Neutrophil (primary cell): ENCODE results near the gene GTF2H3.
"Not testable (repeated sequence)": the region's sequence is repeated elsewhere in the genome, so short reads cannot be mapped to it uniquely, and the experiment has no call there.

ENCODE experiments used
- H3K27ac ChIP-seq: fragments of 200-600 bp; sonication (generic); 2 replicates; pipeline ENCODE4 v1.5.1; 2016; ENCODE audit warnings: mild to moderate bottlenecking, moderate library complexity
- H3K27me3 ChIP-seq: fragments of 200-600 bp; sonication (generic); 2 replicates; pipeline ENCODE4 v1.6.0; 2016; ENCODE audit warnings: mild to moderate bottlenecking
- H3K36me3 ChIP-seq: fragments of 200-600 bp; sonication (generic); 2 replicates; pipeline ENCODE4 v1.5.1; 2017
- H3K4me1 ChIP-seq, 2 experiments: fragments of 200-600 bp in 1 of 2; sonication (generic) in 1 of 2; 1 replicate in 1 of 2; 2 replicates in 1 of 2; pipeline versions ENCODE4 v1.5.1 to v1.6.1; 2013 to 2016; ENCODE audit warnings: low read depth in 1 of 2, low read length in 1 of 2, mild to moderate bottlenecking in 1 of 2, moderate library complexity in 1 of 2; ENCODE audit not compliant: control insufficient read depth in 1 of 2, insufficient read depth in 1 of 2
- H3K4me3 ChIP-seq, 2 experiments: fragments of 200-600 bp in 1 of 2; sonication (generic) in 1 of 2; 1 replicate in 1 of 2; 2 replicates in 1 of 2; pipeline ENCODE4 v1.5.1; 2013 to 2016; ENCODE audit warnings: low read depth in 1 of 2, low read length in 1 of 2, mild to moderate bottlenecking in 1 of 2, moderate library complexity in 1 of 2
- H3K9me3 ChIP-seq: fragments of 200-600 bp; sonication (generic); 2 replicates; pipeline ENCODE4 v1.5.1; 2016
- CTCF ChIP-seq: fragments of 200-600 bp; sonication (generic); IDR thresholded peaks from 2 replicates; pipeline ENCODE4 v1.5.1; 2016; ENCODE audit warnings: antibody characterized with exemption

Gene GTF2H3

GRCh38 chr12:123599310-123599709, 34.3 kb upstream of the GTF2H3 start:
- no peaks in the 10 kb centered on the region for H3K27me3 ChIP-seq
- TF ChIP-seq CTCF: no peak
- no peak overlapping the region for H3K27ac ChIP-seq
- no peaks in the 10 kb centered on the region for H3K9me3 ChIP-seq
- H3K4me1 ChIP-seq: peaks cover 11 to 20% of the 10 kb centered on the region in 2 experiments
- peaks cover 42% of the 10 kb centered on the region for H3K36me3 ChIP-seq
- no peak overlapping the region for H3K4me3 ChIP-seq

- Histone ChIP-seq H3K27ac (no peak overlapping the region), H3K27me3 (no peaks in the 10 kb centered on the region), H3K9me3 (no peaks in the 10 kb centered on the region), H3K4me3 (no peak overlapping the region), H3K36me3 (peaks cover 38% of the 10 kb centered on the region), H3K4me1 (peaks cover 11 to 20% of the 10 kb centered on the region in 2 experiments)
- TF ChIP-seq CTCF: no peak
These were observed 33.9 kb upstream of the GTF2H3 start for GRCh38 chr12:123599721-123600120.

- H3K27me3 ChIP-seq: no peaks in the 10 kb centered on the region
- H3K4me1 ChIP-seq: peaks cover 11 to 20% of the 10 kb centered on the region in 2 experiments
- TF ChIP-seq CTCF: peak; percentile 65
- peaks cover 25% of the 10 kb centered on the region for H3K36me3 ChIP-seq
- H3K4me3 ChIP-seq: peak within 1 kb of the TSS; percentile 92 to 96
- no peaks in the 10 kb centered on the region for H3K9me3 ChIP-seq
- peak within 1 kb of the TSS; percentile 86 for H3K27ac ChIP-seq
These were observed 31.8 kb upstream of the GTF2H3 start, which contains the start of gene DDX55 for GRCh38 chr12:123601602-123602489. DDX55 (plus strand) TSS chr12:123602099; CDS start chr12:123602149, 50 bp downstream.

- Histone ChIP-seq H3K27ac (peak overlapping the region; percentile 86), H3K4me1 (peaks cover 11 to 20% of the 10 kb centered on the region in 2 experiments), H3K27me3 (no peaks in the 10 kb centered on the region), H3K36me3 (peaks cover 27% of the 10 kb centered on the region), H3K4me3 (peak overlapping the region; percentile 92 to 96), H3K9me3 (no peaks in the 10 kb centered on the region)
- no peak for TF ChIP-seq CTCF
These were observed 30.9 kb upstream of the GTF2H3 start for GRCh38 chr12:123602651-123603195.

- H3K27me3 ChIP-seq, H3K4me3 ChIP-seq, H3K27ac ChIP-seq, H3K9me3 ChIP-seq: not testable (repeated sequence)
- Histone ChIP-seq H3K4me1 (peaks cover 11 to 20% of the 10 kb centered on the region in 2 experiments), H3K36me3 (peaks cover 27% of the 10 kb centered on the region)
These were observed 30.1 kb upstream of the GTF2H3 start for GRCh38 chr12:123603495-123603894.

GRCh38 chr12:123607756-123608155, 25.9 kb upstream of the GTF2H3 start:
- Histone ChIP-seq H3K27me3 (no peaks in the 10 kb centered on the region), H3K9me3 (no peaks in the 10 kb centered on the region), H3K36me3 (peaks cover 59% of the 10 kb centered on the region), H3K27ac (no peak overlapping the region), H3K4me1 (peaks cover 4 to 5% of the 10 kb centered on the region in 2 experiments), H3K4me3 (no peak overlapping the region)
- no peak for TF ChIP-seq CTCF
